Thyroid gland (tissue), 4 donors: Measurements from ENCODE around the gene NSMCE3. TPM values are rescaled to one million over a fixed set of nuclear protein-coding genes. Genes with fewer than 3 reads are reported as not detected.

Source experiments
- DNase-seq, 2 donors: peaks; one replicate each; pipeline ENCODE4 v3.0.0-alpha.2; 2019
- H3K27ac ChIP-seq, 3 donors: fragments of 200-600 bp; sonication (generic); 1 replicate in 2 of 3; 2 replicates in 1 of 3; pipeline ENCODE4 v1.5.1; 2016 to 2019; ENCODE audit warnings: mild to moderate bottlenecking in 1 of 3, moderate library complexity in 1 of 3
- H3K27me3 ChIP-seq: fragments of 200-600 bp; sonication (generic); one replicate; pipeline ENCODE4 v1.5.1; 2019
- H3K36me3 ChIP-seq, 2 donors: fragments of 200-600 bp; sonication (generic); one replicate each; pipeline ENCODE4 v1.5.1; 2016 to 2019
- H3K4me1 ChIP-seq, 2 donors: fragments of 200-600 bp; sonication (generic); one replicate each; pipeline ENCODE4 v1.5.1; 2017 to 2019
- H3K4me3 ChIP-seq, 3 donors: fragments of 200-600 bp; sonication (generic); replicated peaks in 1 of 3; 1 replicate in 2 of 3; 2 replicates in 1 of 3; pipeline ENCODE4 v1.5.1; 2016; ENCODE audit warnings: mild to moderate bottlenecking in 1 of 3
- H3K9me3 ChIP-seq: fragments of 200-600 bp; sonication (generic); one replicate; pipeline ENCODE4 v1.5.1; 2017
- CTCF ChIP-seq, 6 experiments: fragments of 200-600 bp in 3 of 6; fragments of 450-650 bp in 3 of 6; sonication (generic) in 3 of 6; IDR thresholded peaks; one replicate each; pipeline ENCODE4 v1.5.1; 2016 to 2019; ENCODE audit warnings: antibody characterized with exemption in 6 of 6, mild to moderate bottlenecking in 2 of 6, inconsistent platforms in 1 of 6, moderate library complexity in 1 of 6
- POLR2A ChIP-seq, 2 donors: fragments of 450-650 bp; IDR thresholded peaks; one replicate each; pipeline ENCODE4 v1.6.1; 2017; ENCODE audit warnings: antibody characterized with exemption in 2 of 2, mild to moderate bottlenecking in 2 of 2, moderate library complexity in 1 of 2
- WGBS, 2 donors: methylation state at CpG; one replicate each; pipeline ENCODE4 v1.1.5; 2017; 5-methylcytosine and 5-hydroxymethylcytosine counted together
- intact Hi-C: fragments of 100-400 bp; cut with DNase I; formaldehyde crosslinking; loops from one replicate; pipeline ENCODE4 v1.15.1; 2023
- total RNA-seq, 4 donors: library from RNA; depleted of rRNA; stranded (reverse); fragments of >200 nt; gene quantifications; one replicate each; pipeline ENCODE4 v1.2.3, GENCODE V29; 2016

Gene NSMCE3
- total RNA-seq, 4 donors from 2014 or later: 19.6 to 21.7 (median 20.8) TPM

- intact Hi-C loops: no loop called here
- H3K4me1 ChIP-seq: no peaks in the 10 kb centered on the region
- 68 to 80% methylated on average over 7 of the region's 7 CpGs for WGBS, 2 donors
- H3K9me3 ChIP-seq: no peaks in the 10 kb centered on the region
- TF ChIP-seq POLR2A (IDR thresholded peaks at IDR 0.05) (no peak), CTCF (IDR thresholded peaks at IDR 0.05) (no peak)
- no peaks in the 10 kb centered on the region for H3K36me3 ChIP-seq
- H3K27me3 ChIP-seq: no peaks in the 10 kb centered on the region
- DNase-seq: no peak
- no peak overlapping the region for H3K27ac ChIP-seq
- no peak overlapping the region for H3K4me3 ChIP-seq
Observed at GRCh38 chr15:29294732-29295325, 25.2 kb upstream of the NSMCE3 start.

- H3K9me3 ChIP-seq: no peaks in the 10 kb centered on the region
- no peaks in the 10 kb centered on the region for H3K4me1 ChIP-seq
- H3K27ac ChIP-seq: no peak overlapping the region
- no peak for TF ChIP-seq CTCF (IDR thresholded peaks at IDR 0.05)
- no peak for TF ChIP-seq POLR2A (IDR thresholded peaks at IDR 0.05)
- no peak overlapping the region for H3K4me3 ChIP-seq
- WGBS, 2 donors: 90 to 95% methylated on average over 5 of the region's 5 CpGs
- intact Hi-C loops: no loop called here
- H3K36me3 ChIP-seq: no peaks in the 10 kb centered on the region
- H3K27me3 ChIP-seq: no peaks in the 10 kb centered on the region
- DNase-seq: no peak
Observed at GRCh38 chr15:29291067-29291845, 21.6 kb upstream of the NSMCE3 start.

- no peak overlapping the region for H3K4me3 ChIP-seq
- no peaks in the 10 kb centered on the region for H3K9me3 ChIP-seq
- DNase-seq: no peak
- no peaks in the 10 kb centered on the region for H3K4me1 ChIP-seq
- no peaks in the 10 kb centered on the region for H3K27me3 ChIP-seq
- intact Hi-C loops: loop anchor here (10.0 kb wide), 1 partner anchor 56 kb away; no protein-coding TSS in a partner anchor
- H3K36me3 ChIP-seq: no peaks in the 10 kb centered on the region
- 90 to 95% methylated on average over 3 of the region's 3 CpGs for WGBS, 2 donors
- no peak for TF ChIP-seq POLR2A (IDR thresholded peaks at IDR 0.05)
- TF ChIP-seq CTCF (IDR thresholded peaks at IDR 0.05): no peak
- no peak overlapping the region for H3K27ac ChIP-seq
Observed at GRCh38 chr15:29289173-29289572, 19.6 kb upstream of the NSMCE3 start.

GRCh38 chr15:29285386-29285785, 15.8 kb upstream of the NSMCE3 start:
- no peak for TF ChIP-seq POLR2A (IDR thresholded peaks at IDR 0.05)
- H3K27ac ChIP-seq: no peak overlapping the region
- intact Hi-C loops: loop anchor here (10.0 kb wide), 1 partner anchor 59 kb away; no protein-coding TSS in a partner anchor
- DNase-seq: no peak
- H3K9me3 ChIP-seq: no peaks in the 10 kb centered on the region
- H3K36me3 ChIP-seq: no peaks in the 10 kb centered on the region
- no peaks in the 10 kb centered on the region for H3K27me3 ChIP-seq
- no peaks in the 10 kb centered on the region for H3K4me1 ChIP-seq
- no peak overlapping the region for H3K4me3 ChIP-seq

GRCh38 chr15:29283381-29283780, 13.8 kb upstream of the NSMCE3 start:
- intact Hi-C loops: loop anchor here (10.0 kb wide), 1 partner anchor 61 kb away; no protein-coding TSS in a partner anchor

More at GRCh38 chr15:29283381-29283780, 13.8 kb upstream of the NSMCE3 start:
- TF ChIP-seq POLR2A (IDR thresholded peaks at IDR 0.05) (no peak), CTCF (IDR thresholded peaks at IDR 0.05) (no peak)
- WGBS, 2 donors: 55 to 92% methylated on average over 1 of the region's 1 CpG
- Histone ChIP-seq H3K4me1 (peaks cover 6 to 7% of the 10 kb centered on the region in 2 donors), H3K36me3 (no peaks in the 10 kb centered on the region), H3K27ac (no peak overlapping the region), H3K27me3 (no peaks in the 10 kb centered on the region), H3K4me3 (no peak overlapping the region), H3K9me3 (no peaks in the 10 kb centered on the region)
- no peak for DNase-seq
